Activated T-cell treated with anti-CD3 and anti-CD28 coated beads, Interleukin-2, amount 50 U/mL, for 4 hours (primary cell): ENCODE results near the gene TAC4. TPM values are rescaled to one million over a fixed set of nuclear protein-coding genes. Genes with fewer than 3 reads are reported as not detected.

Experiments
- ATAC-seq, 2 donors: fragments of 200-7000 bp; cut with Tn5 transposase; one replicate each; pipeline ENCODE4 v1.10.0; 2021
- DNase-seq: peaks from one replicate; pipeline ENCODE4 v3.0.0-alpha.2; 2020
- H3K27me3 Mint-ChIP-seq: one replicate; pipeline ENCODE4 v1.8.0; 2021; ENCODE audit warnings: low read depth, mixed read lengths
- H3K36me3 Mint-ChIP-seq: one replicate; pipeline ENCODE4 v1.8.0; 2022; ENCODE audit warnings: mixed read lengths; ENCODE audit not compliant: insufficient read depth
- H3K4me1 Mint-ChIP-seq: one replicate; pipeline ENCODE4 v1.8.0; 2021; ENCODE audit warnings: low read depth, mixed read lengths
- H3K4me3 Mint-ChIP-seq: one replicate; pipeline ENCODE4 v1.8.0; 2021; ENCODE audit warnings: mild to moderate bottlenecking, moderate library complexity, mixed read lengths
- H3K9me3 Mint-ChIP-seq: one replicate; pipeline ENCODE4 v1.8.0; 2021; ENCODE audit warnings: mixed read lengths
- total RNA-seq, 3 donors: library from RNA; stranded (reverse); gene quantifications; one replicate each; pipeline ENCODE4 v1.2.1, GENCODE V29; 2021

Gene TAC4
- total RNA-seq, 3 donors from 2014 or later = not detected

- Mint-ChIP-seq H3K36me3 (peaks cover 57% of the 10 kb centered on the region), H3K27me3 (no peaks in the 10 kb centered on the region), H3K9me3 (no peaks in the 10 kb centered on the region), H3K4me1 (peaks cover 50% of the 10 kb centered on the region), H3K4me3 (no peak overlapping the region)
- ATAC-seq (no peak), DNase-seq (no peak)
These were observed 26.4 kb downstream of the TAC4 start for GRCh38 chr17:49821466-49821865.

GRCh38 chr17:49820773-49821172 is 27.1 kb downstream of the TAC4 start:
- ATAC-seq = no peak
- no peaks in the 10 kb centered on the region for H3K9me3 Mint-ChIP-seq
- H3K4me3 Mint-ChIP-seq = no peak overlapping the region
- H3K4me1 Mint-ChIP-seq = peaks cover 57% of the 10 kb centered on the region
- DNase-seq = no peak
- peaks cover 52% of the 10 kb centered on the region for H3K36me3 Mint-ChIP-seq
- no peaks in the 10 kb centered on the region for H3K27me3 Mint-ChIP-seq

GRCh38 chr17:49819651-49820050 is 28.2 kb downstream of the TAC4 start:
- H3K9me3 Mint-ChIP-seq = no peaks in the 10 kb centered on the region
- ATAC-seq = no peak
- peaks cover 46% of the 10 kb centered on the region for H3K36me3 Mint-ChIP-seq
- H3K4me1 Mint-ChIP-seq = peaks cover 67% of the 10 kb centered on the region
- H3K27me3 Mint-ChIP-seq = no peaks in the 10 kb centered on the region
- no peak for DNase-seq
- no peak overlapping the region for H3K4me3 Mint-ChIP-seq

DNA sequence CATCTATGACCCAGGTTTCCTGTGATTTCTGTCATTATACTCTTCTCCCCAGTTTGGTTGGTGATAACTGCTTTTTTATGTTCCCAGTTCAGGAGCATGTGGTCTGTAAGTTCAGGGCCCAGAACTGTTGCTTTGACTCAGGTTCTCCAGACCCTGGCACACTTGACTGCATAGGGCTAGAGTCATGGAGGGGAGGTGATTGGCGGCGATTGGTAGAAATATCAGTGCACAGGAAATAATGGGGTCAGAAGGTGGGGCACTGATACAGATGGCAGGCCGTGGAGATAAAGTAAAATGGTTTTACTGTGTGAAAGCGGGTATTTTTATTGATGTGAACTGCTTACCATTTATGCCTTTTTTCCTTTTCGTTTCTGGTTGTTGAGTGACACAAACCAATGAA is 28.7 kb downstream of the TAC4 start:
- Mint-ChIP-seq H3K4me3 (peak overlapping the region; percentile 4), H3K9me3 (no peaks in the 10 kb centered on the region), H3K27me3 (no peaks in the 10 kb centered on the region), H3K36me3 (peaks cover 44% of the 10 kb centered on the region), H3K4me1 (peaks cover 71% of the 10 kb centered on the region)
- DNase-seq (no peak), ATAC-seq (no peak)

GRCh38 chr17:49817993-49818392 is 29.9 kb downstream of the TAC4 start:
- Mint-ChIP-seq H3K9me3 (no peaks in the 10 kb centered on the region), H3K4me3 (peak overlapping the region; percentile 40), H3K36me3 (peaks cover 48% of the 10 kb centered on the region), H3K4me1 (peaks cover 76% of the 10 kb centered on the region), H3K27me3 (no peaks in the 10 kb centered on the region)
- DNase-seq = peak; percentile 26
- peak; percentile 81 to 83 for ATAC-seq

DNA sequence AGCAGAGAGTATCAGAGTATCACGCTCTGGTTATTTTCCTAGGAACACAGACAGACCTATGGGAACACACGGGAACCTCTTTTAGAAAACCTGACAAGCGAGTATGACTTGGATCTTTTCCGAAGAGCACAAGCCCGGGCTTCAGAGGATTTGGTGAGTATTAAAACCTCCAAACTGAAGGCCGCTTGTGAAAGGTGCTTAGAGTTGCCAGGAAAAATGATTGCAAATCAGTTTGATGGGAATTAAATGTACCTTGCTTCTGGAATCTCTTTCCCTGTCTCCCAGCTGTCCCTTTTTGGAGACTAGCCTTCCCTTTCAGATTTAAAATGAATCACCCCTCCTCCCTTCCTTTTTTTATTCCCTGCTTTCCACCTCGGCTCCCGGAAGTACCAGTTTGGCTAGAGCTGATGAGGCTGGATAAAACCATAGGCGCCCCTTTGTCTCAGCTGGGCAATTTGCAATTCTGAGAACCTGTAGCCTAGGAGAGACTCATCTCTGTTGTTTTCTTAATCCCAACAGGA is 32.0 kb downstream of the TAC4 start:
- ATAC-seq (no peak), DNase-seq (no peak)
- Mint-ChIP-seq H3K9me3 (no peaks in the 10 kb centered on the region), H3K36me3 (peaks cover 37% of the 10 kb centered on the region), H3K4me1 (peaks cover 65% of the 10 kb centered on the region), H3K27me3 (no peaks in the 10 kb centered on the region), H3K4me3 (no peak overlapping the region)

DNA sequence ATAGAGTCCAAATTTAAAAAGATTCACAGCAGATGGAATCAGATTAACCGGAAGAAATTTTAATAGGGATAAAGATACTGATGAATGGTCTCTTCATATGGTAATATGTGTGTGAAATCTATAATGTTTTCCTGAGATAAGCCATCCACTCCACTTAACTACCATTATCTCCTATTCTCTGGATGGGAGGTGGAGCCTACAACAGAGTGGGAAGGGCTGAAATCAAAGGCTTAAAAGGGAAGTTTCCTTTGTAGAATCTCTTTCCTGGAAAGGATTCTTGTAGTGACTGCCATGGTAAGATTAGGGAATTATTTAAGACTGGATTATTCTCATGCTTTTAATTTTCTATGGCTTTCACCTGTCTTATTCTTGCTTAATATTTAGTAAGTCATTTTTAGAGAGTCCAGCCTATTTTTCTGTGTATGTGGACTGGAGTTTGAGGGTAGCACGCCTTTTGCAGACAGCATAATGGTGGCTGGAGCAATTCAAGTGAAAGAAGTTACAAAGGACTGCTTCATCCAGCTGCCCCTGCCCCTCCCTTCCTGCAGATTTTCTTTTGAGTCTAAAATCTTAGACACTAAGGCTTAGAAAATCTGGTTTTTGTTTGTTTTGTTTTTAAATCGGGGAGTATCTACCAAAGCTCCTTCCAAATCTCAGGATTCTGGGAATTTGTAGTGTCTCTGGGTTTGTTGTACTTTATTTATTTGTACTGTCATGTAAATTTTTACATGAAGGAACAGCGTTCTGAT is 32.9 kb downstream of the TAC4 start:
- Mint-ChIP-seq H3K4me3 (no peak overlapping the region), H3K36me3 (peaks cover 39% of the 10 kb centered on the region), H3K27me3 (no peaks in the 10 kb centered on the region), H3K4me1 (peaks cover 60% of the 10 kb centered on the region), H3K9me3 (no peaks in the 10 kb centered on the region)
- DNase-seq = no peak
- no peak for ATAC-seq

GRCh38 chr17:49809056-49809455 is 38.8 kb downstream of the TAC4 start:
- Mint-ChIP-seq H3K4me3 (no peak overlapping the region), H3K36me3 (peaks cover 48% of the 10 kb centered on the region), H3K4me1 (peaks cover 28% of the 10 kb centered on the region), H3K9me3 (no peaks in the 10 kb centered on the region), H3K27me3 (no peaks in the 10 kb centered on the region)
- no peak for ATAC-seq
- DNase-seq = no peak

GRCh38 chr17:49798738-49799137 is 49.1 kb downstream of the TAC4 start:
- DNase-seq = no peak
- Mint-ChIP-seq H3K4me3 (no peak overlapping the region), H3K27me3 (no peaks in the 10 kb centered on the region), H3K36me3 (peaks cover 33% of the 10 kb centered on the region), H3K4me1 (peaks cover 37% of the 10 kb centered on the region), H3K9me3 (no peaks in the 10 kb centered on the region)
- no peak for ATAC-seq

DNA sequence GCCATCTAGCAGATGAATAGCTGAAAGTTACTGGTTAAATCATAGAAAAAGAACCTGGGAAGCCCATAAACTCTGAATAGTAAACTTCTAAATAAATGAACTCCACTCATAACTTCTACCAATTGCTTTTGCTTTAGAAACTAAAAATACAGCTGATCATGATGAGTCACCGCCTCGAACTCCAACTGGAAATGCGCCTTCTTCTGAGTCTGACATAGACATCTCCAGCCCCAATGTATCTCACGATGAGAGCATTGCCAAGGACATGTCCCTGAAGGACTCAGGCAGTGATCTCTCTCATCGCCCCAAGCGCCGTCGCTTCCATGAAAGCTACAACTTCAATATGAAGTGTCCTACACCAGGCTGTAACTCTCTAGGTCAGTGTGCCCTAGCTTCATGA is 49.7 kb downstream of the TAC4 start:
- no peak overlapping the region for H3K4me3 Mint-ChIP-seq
- ATAC-seq (peak in 1 of 2 donors; percentile 28), DNase-seq (no peak)
- no peaks in the 10 kb centered on the region for H3K27me3 Mint-ChIP-seq
- H3K36me3 Mint-ChIP-seq = peaks cover 34% of the 10 kb centered on the region
- no peaks in the 10 kb centered on the region for H3K9me3 Mint-ChIP-seq
- peaks cover 42% of the 10 kb centered on the region for H3K4me1 Mint-ChIP-seq

GRCh38 chr17:49795372-49795771 is 52.5 kb downstream of the TAC4 start:
- Mint-ChIP-seq H3K27me3 (no peaks in the 10 kb centered on the region), H3K9me3 (no peaks in the 10 kb centered on the region), H3K36me3 (peaks cover 42% of the 10 kb centered on the region), H3K4me3 (no peak overlapping the region), H3K4me1 (peaks cover 63% of the 10 kb centered on the region)
- ATAC-seq (no peak), DNase-seq (no peak)

DNA sequence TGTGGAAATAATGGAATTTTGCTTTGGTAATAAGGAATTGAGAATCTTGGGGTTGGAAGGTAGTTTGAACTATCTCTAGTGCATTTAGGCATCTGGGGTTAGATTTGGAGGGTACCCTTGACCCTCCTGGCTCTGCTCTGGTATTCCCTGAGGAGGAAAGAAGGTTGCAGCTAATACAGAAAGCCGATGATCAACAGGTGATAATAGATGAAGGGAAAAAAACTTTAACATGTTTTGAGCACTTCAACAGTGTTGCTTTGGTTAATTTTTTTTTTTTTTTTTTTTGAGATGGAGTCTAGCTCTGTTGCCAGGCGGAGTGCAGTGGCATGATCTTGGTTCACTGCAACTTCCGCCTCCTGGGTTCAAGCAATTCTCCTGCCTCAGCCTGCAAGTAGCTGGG is 54.6 kb downstream of the TAC4 start:
- no peak overlapping the region for H3K4me3 Mint-ChIP-seq
- H3K4me1 Mint-ChIP-seq = peaks cover 68% of the 10 kb centered on the region
- H3K9me3 Mint-ChIP-seq = no peaks in the 10 kb centered on the region
- no peak for DNase-seq
- peaks cover 34% of the 10 kb centered on the region for H3K36me3 Mint-ChIP-seq
- no peak for ATAC-seq
- H3K27me3 Mint-ChIP-seq = no peaks in the 10 kb centered on the region

DNA sequence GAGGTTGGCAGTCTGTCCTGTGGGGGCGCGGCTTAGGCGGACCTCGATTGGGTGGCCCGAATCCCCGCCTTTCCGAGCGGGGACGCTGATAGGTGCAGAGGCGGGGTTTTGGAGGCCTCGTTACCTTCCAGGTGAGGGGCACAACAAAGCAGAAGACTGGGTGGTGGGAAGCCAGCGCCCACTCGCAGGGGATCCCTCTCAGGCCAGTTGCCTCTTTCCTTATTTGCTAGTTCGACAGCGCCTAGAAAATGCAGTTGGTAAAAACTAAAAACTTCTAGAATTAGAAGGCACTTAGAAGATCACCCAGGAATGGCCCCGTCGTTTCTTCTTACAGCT is 58.7 kb downstream of the TAC4 start:
- H3K4me1 Mint-ChIP-seq = peaks cover 58% of the 10 kb centered on the region
- H3K4me3 Mint-ChIP-seq = peak overlapping the region; percentile 92
- no peaks in the 10 kb centered on the region for H3K9me3 Mint-ChIP-seq
- ATAC-seq (no peak), DNase-seq (no peak)
- H3K27me3 Mint-ChIP-seq = no peaks in the 10 kb centered on the region
- peaks cover 17% of the 10 kb centered on the region for H3K36me3 Mint-ChIP-seq

- Mint-ChIP-seq H3K9me3 (no peaks in the 10 kb centered on the region), H3K4me3 (peak within 1 kb of the TSS; percentile 92), H3K27me3 (no peaks in the 10 kb centered on the region), H3K36me3 (peaks cover 17% of the 10 kb centered on the region), H3K4me1 (peaks cover 56% of the 10 kb centered on the region)
- ATAC-seq (peak; percentile 88 to 90), DNase-seq (peak; percentile 97)
These were observed 59.2 kb downstream of the TAC4 start, which contains the start of gene KAT7 for GRCh38 chr17:49788478-49789242. Gene KAT7 (plus strand): TSS chr17:49788681. CDS start chr17:49788835, 154 bp downstream.
